ENCODE data around the gene ALKBH5. TPM values are rescaled to one million over a fixed set of nuclear protein-coding genes. Genes with fewer than 3 reads are reported as not detected.

The ALKBH5 gene
- total RNA-seq, 2 donors from 2014 or later, result 45.4 to 48.8 TPM

- no peak overlapping the region for H3K27ac ChIP-seq
- H3K4me3 ChIP-seq, result no peak overlapping the region
- DNase-seq, result no peak
- WGBS, 2 donors, result 80 to 84% methylated on average over 5 of the region's 5 CpGs
- intact Hi-C loops (cut with DNase I), result no loop called here
- H3K4me1 ChIP-seq, result peaks cover 51% of the 10 kb centered on the region
- ATAC-seq, result no peak
- H3K27me3 ChIP-seq, result no peaks in the 10 kb centered on the region
- no peaks in the 10 kb centered on the region for H3K9me3 ChIP-seq
- peaks cover 0 to 9% of the 10 kb centered on the region in 2 donors for H3K36me3 ChIP-seq (replicated peaks in 1 of 2; ENCODE audit: insufficient read depth in 1 of 2, low read depth in 2 of 2)
- TF ChIP-seq POLR2A (IDR thresholded peaks at IDR 0.05) (no peak), CTCF (IDR thresholded peaks at IDR 0.05) (no peak)
Measured at GRCh38 chr17:18195246-18195645, 11.6 kb downstream of the ALKBH5 start.

GRCh38 chr17:18197535-18198194 lies 14.0 kb downstream of the ALKBH5 start:
- ATAC-seq (no peak), DNase-seq (no peak)
- H3K4me3 ChIP-seq, result no peak overlapping the region
- H3K9me3 ChIP-seq, result no peaks in the 10 kb centered on the region
- intact Hi-C loops (cut with DNase I), result no loop called here
- H3K36me3 ChIP-seq (replicated peaks in 1 of 2; ENCODE audit: insufficient read depth in 1 of 2, low read depth in 2 of 2), result peaks cover 0 to 9% of the 10 kb centered on the region in 2 donors
- H3K4me1 ChIP-seq, result peaks cover 31% of the 10 kb centered on the region
- no peaks in the 10 kb centered on the region for H3K27me3 ChIP-seq
- WGBS, 2 donors, result 63% methylated on average over 3 of the region's 3 CpGs
- H3K27ac ChIP-seq, result no peak overlapping the region
- no peak for TF ChIP-seq POLR2A (IDR thresholded peaks at IDR 0.05)
- TF ChIP-seq CTCF (IDR thresholded peaks at IDR 0.05), result no peak

- ATAC-seq (no peak), DNase-seq (no peak)
- no peak overlapping the region for H3K27ac ChIP-seq
- no peaks in the 10 kb centered on the region for H3K27me3 ChIP-seq
- TF ChIP-seq POLR2A (IDR thresholded peaks at IDR 0.05) (no peak), CTCF (IDR thresholded peaks at IDR 0.05) (no peak)
- H3K4me3 ChIP-seq, result no peak overlapping the region
- 0 to 41% methylated on average over 1 to 4 of the region's 4 CpGs for WGBS, 2 donors
- peaks cover 0 to 9% of the 10 kb centered on the region in 2 donors for H3K36me3 ChIP-seq (replicated peaks in 1 of 2; ENCODE audit: insufficient read depth in 1 of 2, low read depth in 2 of 2)
- H3K4me1 ChIP-seq, result peaks cover 36% of the 10 kb centered on the region
- no peaks in the 10 kb centered on the region for H3K9me3 ChIP-seq
- intact Hi-C loops (cut with DNase I), result no loop called here
Measured at GRCh38 chr17:18198530-18198929, 14.9 kb downstream of the ALKBH5 start.

GRCh38 chr17:18201108-18201507 lies 17.5 kb downstream of the ALKBH5 start:
- Histone ChIP-seq H3K4me3 (no peak overlapping the region), H3K27ac (no peak overlapping the region), H3K36me3 (replicated peaks in 1 of 2; ENCODE audit: insufficient read depth in 1 of 2, low read depth in 2 of 2) (peaks cover 0 to under 1% of the 10 kb centered on the region in 2 donors), H3K9me3 (no peaks in the 10 kb centered on the region), H3K27me3 (no peaks in the 10 kb centered on the region), H3K4me1 (peaks cover 49% of the 10 kb centered on the region)
- no peak for TF ChIP-seq POLR2A (IDR thresholded peaks at IDR 0.05)
- TF ChIP-seq CTCF (IDR thresholded peaks at IDR 0.05), result no peak
- ATAC-seq (no peak), DNase-seq (no peak)
- 75 to 88% methylated on average over 4 of the region's 4 CpGs for WGBS, 2 donors
- intact Hi-C loops (cut with DNase I), result no loop called here

- 66 to 73% methylated on average over 6 to 7 of the region's 7 CpGs for WGBS, 2 donors
- H3K27me3 ChIP-seq, result no peaks in the 10 kb centered on the region
Measured at GRCh38 chr17:18203308-18203707, 19.7 kb downstream of the ALKBH5 start.

More at GRCh38 chr17:18203308-18203707, 19.7 kb downstream of the ALKBH5 start:
- Histone ChIP-seq H3K27ac (no peak overlapping the region), H3K9me3 (no peaks in the 10 kb centered on the region), H3K4me3 (no peak overlapping the region), H3K36me3 (replicated peaks in 1 of 2; ENCODE audit: insufficient read depth in 1 of 2, low read depth in 2 of 2) (peaks cover 0 to 7% of the 10 kb centered on the region in 2 donors), H3K4me1 (peaks cover 43% of the 10 kb centered on the region)
- DNase-seq, result no peak
- TF ChIP-seq POLR2A (IDR thresholded peaks at IDR 0.05) (no peak), CTCF (IDR thresholded peaks at IDR 0.05) (no peak)
- intact Hi-C loops (cut with DNase I), result no loop called here
- no peak for ATAC-seq
